NCI-H226 (cell line): ENCODE measurements around the gene LYRM9.
"Not testable (repeated sequence)": the region's sequence is repeated elsewhere in the genome, so short reads cannot be mapped to it uniquely, and the experiment has no call there.

Source experiments
- DNase-seq: peaks from one replicate; pipeline ENCODE4 v3.0.0-alpha.2; 2015

The LYRM9 gene

GRCh38 chr17:27905447-27906225 is 12.5 kb upstream of the LYRM9 start:
- no peak for DNase-seq

- no peak for DNase-seq
Observed at GRCh38 chr17:27904534-27905446, 11.6 kb upstream of the LYRM9 start.

- DNase-seq, result no peak
Observed at GRCh38 chr17:27904114-27904513, 10.9 kb upstream of the LYRM9 start.

DNA sequence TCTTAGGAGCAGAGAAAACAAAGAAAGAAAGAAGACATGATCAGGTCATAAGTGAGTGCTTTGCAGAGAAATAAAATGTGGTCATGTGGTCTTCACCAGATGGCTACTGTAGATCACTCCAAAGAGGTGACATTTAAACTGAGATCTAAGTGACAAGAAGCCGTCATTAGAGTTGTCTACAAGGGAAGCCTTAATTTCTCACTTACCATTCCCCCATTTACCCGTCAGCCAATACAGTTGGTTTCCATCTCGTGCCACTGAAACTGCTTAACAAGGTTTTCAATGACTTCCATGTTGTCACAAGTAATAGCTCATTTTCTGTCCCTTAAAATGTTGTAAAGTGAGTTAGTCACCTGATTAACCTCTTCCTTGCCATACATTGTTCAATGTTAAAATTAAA is 6.4 kb upstream of the LYRM9 start:
- DNase-seq, result no peak

GRCh38 chr17:27898096-27898495 is 4.9 kb upstream of the LYRM9 start:
- no peak for DNase-seq

DNA sequence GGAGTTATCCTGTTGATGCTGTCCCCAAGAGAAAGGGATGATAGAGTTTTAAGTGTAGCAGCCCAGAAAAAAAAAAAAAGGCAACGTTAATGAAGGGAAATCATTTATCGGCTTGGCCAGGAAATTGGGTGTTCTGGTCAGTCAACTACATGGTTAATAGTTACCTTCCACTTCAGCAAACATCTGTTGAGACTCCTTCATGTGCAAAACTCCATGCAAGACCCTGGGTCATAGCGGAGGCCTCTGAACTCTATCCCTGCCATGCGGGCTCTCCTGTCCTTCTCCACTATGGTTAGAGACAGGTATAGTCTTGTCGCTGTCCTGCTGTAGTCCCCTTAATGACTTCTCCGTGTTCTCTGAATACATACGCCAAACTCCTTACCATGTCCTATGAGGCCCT is 3.5 kb upstream of the LYRM9 start:
- no peak for DNase-seq

DNA sequence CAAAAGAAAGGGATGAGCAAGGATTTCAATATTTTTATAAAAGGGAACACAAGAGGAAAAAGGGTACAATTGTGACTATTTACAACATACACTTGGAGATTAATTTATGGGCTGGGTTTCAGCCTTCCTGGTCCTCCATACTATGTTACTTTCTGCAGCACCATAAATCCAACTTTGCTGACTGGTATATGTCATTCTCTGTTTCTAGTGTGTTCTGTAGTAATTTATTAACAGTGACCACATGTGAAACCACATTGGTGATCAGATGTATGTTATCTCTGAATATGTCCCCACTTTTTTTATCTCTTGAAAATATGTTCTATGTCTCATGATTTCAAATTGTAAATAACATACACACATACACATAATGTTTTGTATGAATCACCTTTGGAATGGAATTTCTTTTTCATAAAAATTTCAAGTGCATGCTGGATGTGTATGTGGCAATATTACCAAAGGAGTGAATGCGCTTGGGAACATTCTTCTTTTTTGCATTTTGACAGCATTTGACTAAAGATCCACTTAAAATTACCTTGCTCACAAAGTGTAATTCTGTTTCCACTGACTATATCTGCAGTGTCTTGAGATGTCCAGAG is 2.9 kb upstream of the LYRM9 start:
- DNase-seq, result no peak

- DNase-seq, result no peak
Observed at GRCh38 chr17:27895123-27895895, 2.1 kb upstream of the LYRM9 start.

GRCh38 chr17:27893841-27894503 is 807 bp upstream of the LYRM9 start:
- no peak for DNase-seq

- no peak for DNase-seq
Observed at GRCh38 chr17:27892542-27892865, 661 bp downstream of the LYRM9 start.

DNA sequence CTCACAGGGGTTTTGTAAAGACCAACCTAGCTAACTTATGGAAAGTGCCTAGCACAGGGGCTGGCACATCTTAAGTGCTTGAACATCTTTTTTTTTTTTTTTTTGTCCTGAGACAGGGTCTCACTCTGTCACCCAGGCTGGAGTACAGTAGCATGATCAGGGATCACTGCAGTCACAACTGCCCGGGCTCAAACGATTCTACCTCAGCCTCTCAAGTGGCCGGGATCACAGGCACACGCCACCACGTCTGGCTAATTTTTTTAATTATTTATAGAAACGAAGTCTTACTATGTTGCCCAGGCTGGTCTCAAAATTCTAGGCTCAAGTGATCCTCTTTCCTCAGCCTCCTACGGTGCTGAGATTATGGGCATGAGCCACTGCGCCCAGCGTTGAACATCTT is 1.3 kb downstream of the LYRM9 start:
- DNase-seq, result no peak

- DNase-seq, result no peak
Observed at GRCh38 chr17:27889711-27890251, 3.4 kb downstream of the LYRM9 start.

GRCh38 chr17:27888945-27889344 is 4.2 kb downstream of the LYRM9 start:
- DNase-seq, result no peak

DNA sequence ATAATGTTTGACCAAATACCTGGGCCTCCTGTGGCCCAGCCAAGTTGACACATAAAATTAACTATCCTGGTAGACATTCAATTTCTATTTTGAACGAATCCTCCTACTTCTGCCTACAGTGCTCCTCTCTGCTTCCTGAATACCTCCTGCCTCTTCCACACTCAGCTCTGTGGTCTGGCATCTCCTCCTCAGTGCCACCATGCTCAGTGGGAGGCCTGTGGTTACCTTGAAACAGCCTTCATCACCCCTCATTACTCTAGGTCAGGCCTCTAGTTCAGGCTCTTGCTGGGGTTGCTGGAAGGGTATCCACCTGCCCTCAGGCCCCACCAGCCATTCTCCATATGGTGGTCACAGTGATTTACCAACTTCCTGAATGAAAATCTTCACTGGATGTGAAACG is 5.1 kb downstream of the LYRM9 start:
- DNase-seq, result no peak

GRCh38 chr17:27886348-27886906 is 6.7 kb downstream of the LYRM9 start:
- DNase-seq, result not testable (repeated sequence)

DNA sequence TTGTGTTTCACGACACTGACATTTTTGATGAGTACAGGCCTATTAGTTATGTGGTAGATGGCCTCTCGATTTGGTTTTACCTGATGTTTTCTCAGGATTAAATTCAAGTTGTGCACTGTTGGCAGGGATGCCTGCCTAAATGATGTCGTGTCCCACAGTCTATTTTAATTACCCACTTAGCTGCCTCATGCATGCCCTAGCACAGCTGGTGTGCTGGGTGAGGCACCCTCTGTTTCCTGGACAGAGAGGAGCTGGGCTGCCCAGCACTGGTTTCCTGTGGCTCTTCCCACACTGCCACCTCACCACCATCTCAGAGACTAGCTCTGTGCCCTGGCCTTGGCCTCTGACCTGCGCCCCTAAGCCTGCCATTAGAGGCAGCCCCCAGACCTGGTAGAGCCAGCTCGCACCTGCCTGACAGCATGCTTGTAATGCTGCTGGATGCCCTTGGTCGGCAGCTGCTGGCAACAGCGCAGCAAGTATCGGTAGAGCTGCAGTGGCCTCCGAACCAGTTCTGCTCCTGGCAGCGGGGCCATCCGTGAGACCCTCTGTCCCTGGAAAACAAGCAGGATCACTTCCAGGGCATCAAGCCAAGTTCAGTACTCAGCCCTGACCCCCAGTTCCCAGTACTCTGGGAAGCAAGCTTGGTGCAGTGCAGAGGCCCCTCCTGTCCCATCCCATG is 10.9 kb downstream of the LYRM9 start:
- no peak for DNase-seq

DNA sequence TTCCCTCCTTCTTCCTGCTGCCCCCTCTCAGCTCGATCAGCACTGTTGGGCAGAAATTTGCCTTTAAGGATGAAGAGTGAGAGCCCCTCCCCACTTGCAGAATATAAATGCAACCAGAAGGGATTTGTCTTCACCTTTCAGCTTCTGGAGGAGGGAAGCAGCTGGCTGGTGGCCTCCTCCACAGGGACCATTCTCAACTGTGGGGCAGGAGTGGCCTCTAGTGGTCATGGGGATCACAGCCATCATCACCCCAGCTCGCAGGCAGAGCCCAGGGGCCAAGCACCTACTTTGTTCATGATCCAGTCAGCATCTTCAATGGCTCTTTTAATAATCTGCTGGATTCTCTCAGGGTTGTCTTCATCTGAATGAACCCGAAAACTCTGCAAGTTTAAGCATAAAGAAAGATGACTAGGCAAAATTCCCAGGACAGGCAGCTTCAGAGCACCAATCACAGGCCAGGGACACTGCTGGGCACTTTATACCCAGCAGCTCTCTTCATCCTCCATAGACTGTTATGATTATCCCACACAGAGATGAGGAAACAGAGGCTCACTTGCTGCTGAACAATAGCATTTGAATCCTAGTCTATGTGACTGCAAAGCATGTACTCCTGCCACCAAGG is 13.1 kb downstream of the LYRM9 start:
- peak; percentile 32 for DNase-seq

DNA sequence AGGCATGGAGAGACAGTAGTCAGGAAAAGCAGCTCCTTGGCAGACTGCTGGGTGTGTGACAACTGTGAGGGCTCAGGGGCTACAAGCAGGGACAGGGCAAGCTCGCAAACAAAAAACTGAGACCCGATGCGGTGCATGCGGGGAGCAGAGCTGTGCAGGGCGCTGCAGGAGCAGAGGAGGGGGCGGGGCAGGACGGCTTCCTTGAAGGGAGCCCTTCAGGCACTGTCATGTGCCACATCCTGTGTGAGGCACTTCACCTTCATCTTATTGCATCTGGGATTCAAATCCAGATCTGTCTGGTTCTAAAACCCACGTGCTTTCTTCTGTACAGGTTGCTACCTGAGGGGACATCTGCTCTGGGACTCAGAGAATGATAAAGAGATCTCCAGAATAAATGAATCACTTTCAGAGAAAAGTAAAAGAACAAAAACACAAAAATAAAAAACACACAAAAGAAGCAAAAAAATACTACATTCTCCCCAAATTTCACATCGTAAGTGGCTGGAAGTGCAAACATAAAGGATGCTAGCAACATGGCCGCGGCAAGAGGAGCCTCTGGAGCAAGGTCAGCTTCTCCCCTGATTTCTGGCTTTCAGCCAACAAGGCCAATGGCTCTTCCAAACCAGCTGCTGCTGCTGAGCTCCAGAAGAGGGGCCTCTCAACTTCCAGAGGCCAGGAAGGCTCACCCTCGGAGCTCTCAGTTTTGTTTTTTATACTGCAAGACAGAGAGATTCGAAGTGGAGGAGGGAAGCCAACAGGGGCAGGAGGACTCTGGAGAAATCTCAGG is 14.2 kb downstream of the LYRM9 start:
- no peak for DNase-seq

DNA sequence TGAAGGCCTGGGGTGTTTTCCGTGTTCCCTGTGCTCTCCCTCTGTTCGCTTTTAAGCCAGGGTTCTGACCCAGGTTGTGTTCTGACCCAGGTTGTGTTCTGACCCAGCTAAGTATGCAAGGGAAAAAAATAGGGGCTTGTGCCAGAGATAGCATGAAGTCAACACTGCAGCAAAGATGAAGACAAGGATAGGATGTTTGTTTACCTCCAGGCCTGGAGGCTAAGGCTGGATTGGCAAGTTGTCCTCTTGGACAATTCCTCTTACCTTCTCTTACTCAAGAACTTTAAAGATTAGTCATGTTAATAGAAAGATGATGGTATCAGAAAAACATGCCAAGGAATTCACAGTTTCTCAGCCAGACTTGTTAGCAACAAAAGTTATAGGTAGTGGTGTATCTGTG is 19.4 kb downstream of the LYRM9 start:
- DNase-seq, result peak; percentile 64

DNA sequence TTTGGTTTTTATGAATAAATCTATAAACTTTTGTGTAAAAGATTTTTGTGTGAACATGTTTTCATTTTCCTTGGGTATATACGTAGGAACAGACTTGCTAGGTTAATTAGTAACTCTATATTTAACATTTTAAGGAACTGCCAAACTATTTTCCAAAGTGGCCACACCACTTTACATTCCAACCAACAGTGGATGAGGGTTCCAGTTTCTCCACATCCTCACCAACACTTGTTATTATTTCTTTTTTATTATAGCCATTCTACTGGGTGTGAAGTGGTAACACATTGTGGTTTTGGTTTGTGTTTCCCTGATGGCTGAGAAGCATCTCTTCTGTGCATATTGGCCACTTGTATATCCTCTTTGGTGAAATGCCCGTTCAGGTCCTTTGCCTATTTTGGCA is 20.0 kb downstream of the LYRM9 start:
- DNase-seq, result no peak
